T follicular helper cell (primary cell): ENCODE results near the gene ILF3.

Source experiments
- DNase-seq: peaks from one replicate; pipeline ENCODE4 v3.0.0-alpha.2; 2020; ENCODE audit warnings: low read depth

The ILF3 gene

GRCh38 chr19:10695401-10696398 lies 41.6 kb downstream of the ILF3 start:
- DNase-seq: peak; percentile 79

DNA sequence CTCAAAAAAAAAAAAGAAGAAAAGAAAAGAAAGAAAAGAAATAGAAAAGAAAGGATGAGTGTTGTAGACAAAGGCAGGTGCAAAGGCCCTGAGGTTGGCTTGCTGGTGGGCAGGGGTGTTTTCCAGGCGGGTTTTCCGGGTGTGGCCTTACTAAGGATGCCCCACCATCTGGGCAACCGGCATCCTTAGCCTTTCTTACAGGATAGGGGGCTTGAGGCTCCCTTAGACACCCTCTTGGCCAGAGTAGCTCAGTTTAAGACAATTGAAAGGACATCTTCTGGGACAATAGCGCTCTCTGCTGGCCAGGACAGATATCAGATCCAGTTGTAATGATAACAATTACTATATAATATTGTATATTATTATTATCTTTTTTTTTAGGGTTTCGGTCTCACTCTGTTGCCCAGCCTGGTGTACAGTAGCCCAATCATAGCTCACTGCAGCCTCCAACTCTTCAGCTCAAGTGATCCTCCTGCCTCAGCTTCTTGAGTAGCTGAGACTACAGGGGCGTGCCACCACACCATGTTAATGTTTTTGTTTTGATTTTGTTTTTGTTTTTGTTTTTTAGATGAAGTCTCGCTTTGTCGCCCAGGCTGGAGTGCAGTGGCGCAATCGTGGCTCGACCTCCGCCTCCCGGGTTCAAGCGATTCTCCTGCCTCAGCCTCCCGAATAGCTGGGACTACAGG lies 45.6 kb downstream of the ILF3 start:
- peak; percentile 59 for DNase-seq

GRCh38 chr19:10701955-10702525 lies 47.9 kb downstream of the ILF3 start:
- DNase-seq: no peak

GRCh38 chr19:10706990-10707389 lies 52.8 kb downstream of the ILF3 start:
- DNase-seq: no peak

GRCh38 chr19:10707440-10707839 lies 53.3 kb downstream of the ILF3 start:
- DNase-seq: no peak

DNA sequence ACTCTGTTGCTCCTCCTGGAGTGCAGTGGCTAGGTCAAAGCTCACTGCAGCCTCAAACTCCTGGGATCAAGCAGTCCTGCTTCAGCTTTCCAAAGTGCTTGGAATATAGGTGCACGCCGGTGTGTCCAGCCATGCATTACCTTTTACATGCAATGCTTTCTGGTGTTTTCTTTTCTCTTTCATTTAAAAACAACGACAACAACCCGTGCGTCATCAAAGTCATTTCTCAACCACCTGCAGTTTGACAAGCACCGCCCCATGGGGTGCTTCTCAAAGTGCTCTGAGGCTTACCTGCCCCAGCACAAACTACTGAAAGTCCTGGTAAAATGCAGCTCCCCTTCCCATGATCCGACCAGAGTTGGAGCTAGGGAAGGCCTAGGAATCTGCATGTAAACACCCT lies 54.1 kb downstream of the ILF3 start:
- no peak for DNase-seq

GRCh38 chr19:10712045-10712444 lies 57.9 kb downstream of the ILF3 start:
- DNase-seq: no peak

- DNase-seq: no peak
Observed at GRCh38 chr19:10712754-10713153, 58.6 kb downstream of the ILF3 start.

- no peak for DNase-seq
Observed at GRCh38 chr19:10713317-10713716, 59.2 kb downstream of the ILF3 start.

GRCh38 chr19:10717054-10717355 lies 62.9 kb downstream of the ILF3 start:
- DNase-seq: no peak

DNA sequence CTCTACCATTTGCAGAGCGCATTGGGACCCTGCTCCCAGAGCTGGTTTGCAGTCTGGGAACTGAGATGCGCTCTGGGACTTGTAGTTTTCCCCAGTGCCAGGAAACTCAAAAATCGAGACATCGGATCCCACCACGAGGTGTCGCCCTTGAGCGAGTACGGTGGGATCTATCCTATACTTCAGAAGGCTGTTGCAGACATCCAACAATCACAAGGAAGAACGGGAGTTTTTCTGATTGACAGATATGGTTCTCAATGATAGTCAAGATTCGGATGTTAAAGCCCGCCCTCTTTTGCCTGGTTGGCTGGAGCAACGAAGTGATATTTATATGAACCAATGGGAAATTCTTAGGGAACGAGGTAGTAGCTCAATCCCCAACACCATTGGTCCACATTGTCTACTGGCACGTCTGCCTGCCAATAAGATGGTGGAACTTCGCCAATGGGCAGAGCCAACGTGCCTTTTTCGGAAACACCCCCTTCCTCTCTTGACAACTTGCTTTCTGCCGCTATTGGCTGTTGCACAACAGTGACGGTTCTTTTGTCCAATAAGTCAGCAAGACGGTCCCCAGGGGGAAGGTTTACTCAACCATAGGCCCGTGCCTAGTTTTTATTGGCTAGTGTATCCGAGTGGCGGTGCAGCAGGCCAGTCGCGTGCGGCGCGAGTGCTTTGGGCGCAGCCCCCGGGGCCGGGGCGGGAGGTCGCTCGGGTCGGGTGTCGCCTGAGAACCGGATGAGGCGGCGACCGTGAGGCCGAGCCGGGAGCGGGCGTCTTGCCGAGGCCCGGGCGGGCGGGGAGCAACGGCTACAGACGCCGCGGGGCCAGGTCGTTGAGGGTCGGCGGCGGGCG lies 63.4 kb downstream of the ILF3 start, which contains the start of gene DNM2:
DNM2 (plus strand) TSS at position 724 of the 849 bp plus-strand sequence. CDS start 164 bp downstream, outside the sequence.
- peak; percentile 94 for DNase-seq

GRCh38 chr19:10718205-10719196 lies 64.4 kb downstream of the ILF3 start:
- peak; percentile 28 for DNase-seq

GRCh38 chr19:10719466-10719961 lies 65.4 kb downstream of the ILF3 start:
- no peak for DNase-seq

- no peak for DNase-seq
Observed at GRCh38 chr19:10720607-10721125, 66.5 kb downstream of the ILF3 start.

GRCh38 chr19:10723591-10723990 lies 69.4 kb downstream of the ILF3 start:
- DNase-seq: no peak

GRCh38 chr19:10724573-10725071 lies 70.5 kb downstream of the ILF3 start:
- no peak for DNase-seq

GRCh38 chr19:10725415-10725814 lies 71.3 kb downstream of the ILF3 start:
- no peak for DNase-seq

DNA sequence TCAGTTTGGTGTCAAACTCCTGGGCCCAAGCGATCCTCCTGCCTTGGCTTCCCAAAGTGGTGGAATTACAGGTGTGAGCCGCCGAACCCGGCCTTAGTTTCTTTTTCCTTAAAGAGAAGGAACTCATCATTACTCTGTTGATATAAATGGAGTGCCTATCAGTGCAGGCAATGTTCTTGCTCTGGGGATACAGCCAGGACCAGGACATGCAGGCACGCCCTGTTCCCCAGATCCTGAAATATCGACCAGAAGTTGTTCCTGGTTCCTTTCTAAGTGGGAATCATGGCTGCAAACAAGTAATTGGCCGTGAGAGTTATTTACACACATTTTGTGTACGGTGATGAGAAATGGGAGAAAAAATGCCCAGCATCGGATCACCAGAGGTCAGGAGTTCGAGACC lies 72.1 kb downstream of the ILF3 start:
- no peak for DNase-seq

GRCh38 chr19:10727685-10728201 lies 73.6 kb downstream of the ILF3 start:
- no peak for DNase-seq

- DNase-seq: no peak
Observed at GRCh38 chr19:10729411-10729810, 75.3 kb downstream of the ILF3 start.
